Keratinocyte (primary cell): ENCODE results near the gene INPP5A. TPM values are rescaled to one million over a fixed set of nuclear protein-coding genes. Genes with fewer than 3 reads are reported as not detected.

ENCODE experiments used
- DNase-seq: peaks from one replicate; pipeline ENCODE4 v3.0.0-alpha.2; 2011; ENCODE audit warnings: low read depth, missing footprints, low spot score
- FAIRE-seq: peaks from 2 replicates; lab custom pipeline; 2011; peaks lifted over from hg19 to GRCh38; lab: Jason Lieb, UNC
- H2AFZ ChIP-seq: 2 replicates; pipeline ENCODE4 v1.6.0; 2012; ENCODE audit warnings: low read length, control low read depth, inconsistent platforms; ENCODE audit not compliant: control insufficient read depth
- H3K27ac ChIP-seq: 2 replicates; pipeline ENCODE4 v1.5.1; 2011; ENCODE audit warnings: low read length; ENCODE audit not compliant: control insufficient read depth, insufficient read depth
- H3K27me3 ChIP-seq: 3 replicates; pipeline ENCODE4 v1.6.0; 2011; ENCODE audit warnings: low read length; ENCODE audit not compliant: control insufficient read depth, insufficient read depth; ENCODE audit errors: extremely low read depth
- H3K36me3 ChIP-seq, 2 experiments: 2 replicates in 1 of 2; 3 replicates in 1 of 2; pipeline ENCODE4 v1.5.1; 2011; ENCODE audit warnings: low read length in 2 of 2, mild to moderate bottlenecking in 1 of 2; ENCODE audit not compliant: control insufficient read depth in 2 of 2, insufficient read depth in 2 of 2; ENCODE audit errors: extremely low read depth in 1 of 2
- H3K4me1 ChIP-seq: 3 replicates; pipeline ENCODE4 v1.5.1; 2011; ENCODE audit warnings: low read length; ENCODE audit not compliant: control insufficient read depth, insufficient read depth; ENCODE audit errors: extremely low read depth
- H3K4me2 ChIP-seq: 3 replicates; pipeline ENCODE4 v1.6.0; 2011; ENCODE audit warnings: low read depth, low read length; ENCODE audit not compliant: control insufficient read depth, insufficient read depth; ENCODE audit errors: extremely low read depth
- H3K4me3 ChIP-seq, 3 experiments: fragments of 200-600 bp in 1 of 3; sonication (generic) in 1 of 3; 2 replicates in 2 of 3; 3 replicates in 1 of 3; pipeline ENCODE4 v1.5.1; 2011 to 2016; ENCODE audit warnings: low read length in 3 of 3, mild to moderate bottlenecking in 3 of 3, control low read depth in 2 of 3, inconsistent platforms in 1 of 3, low read depth in 1 of 3, mixed read lengths in 1 of 3, mixed run types in 1 of 3, moderate library complexity in 1 of 3; ENCODE audit not compliant: control insufficient read depth in 2 of 3, insufficient read depth in 2 of 3; ENCODE audit errors: extremely low read depth in 1 of 3
- H3K79me2 ChIP-seq: 2 replicates; pipeline ENCODE4 v1.6.0; 2012; ENCODE audit warnings: low read length; ENCODE audit not compliant: control insufficient read depth, insufficient read depth
- H3K9ac ChIP-seq: 3 replicates; pipeline ENCODE4 v1.6.0; 2011; ENCODE audit warnings: low read length; ENCODE audit not compliant: control insufficient read depth, insufficient read depth; ENCODE audit errors: extremely low read depth
- H3K9me1 ChIP-seq: 3 replicates; pipeline ENCODE4 v1.6.0; 2011; ENCODE audit warnings: low read length; ENCODE audit not compliant: control insufficient read depth, insufficient read depth; ENCODE audit errors: extremely low read depth
- H3K9me3 ChIP-seq: 2 replicates; pipeline ENCODE4 v1.5.1; 2012; ENCODE audit warnings: low read depth, low read length; ENCODE audit not compliant: control insufficient read depth
- H4K20me1 ChIP-seq: 3 replicates; pipeline ENCODE4 v1.6.0; 2011; ENCODE audit warnings: low read length; ENCODE audit not compliant: control insufficient read depth, insufficient read depth; ENCODE audit errors: extremely low read depth
- CTCF ChIP-seq, 3 experiments: IDR thresholded peaks in 1 of 3; conservative IDR thresholded peaks in 1 of 3; optimal IDR thresholded peaks in 1 of 3; 2 replicates in 2 of 3; 3 replicates in 1 of 3; pipeline versions ENCODE3 to v1.5.1; 2011; ENCODE audit warnings: low read length in 3 of 3, mild to moderate bottlenecking in 3 of 3, moderate library complexity in 2 of 3, control low read depth in 1 of 3, inconsistent platforms in 1 of 3; ENCODE audit not compliant: insufficient read depth in 2 of 3; ENCODE audit errors: extremely low read depth in 1 of 3
- EZH2 ChIP-seq: IDR thresholded peaks from one replicate; pipeline ENCODE4 v1.6.1; 2012; ENCODE audit warnings: inconsistent platforms, mild to moderate bottlenecking, low read length, moderate library complexity
- dilution Hi-C: fragments of 300-500 bp; cut with MboI; formaldehyde crosslinking; loops from one replicate; pipeline ENCODE4 v1.7.0; 2020; ENCODE audit warnings: low sequenced_read_pairs; ENCODE audit not compliant: extremely low pct_ligation_motif_present
- polyA plus RNA-seq, 5 experiments: library from polyadenylated mRNA; depleted of rRNA in 3 of 5; stranded (reverse) in 3 of 5; stranded (forward) in 1 of 5; unstranded in 1 of 5; fragments of >200 nt; gene quantifications; 1 replicate in 1 of 5; 2 replicates in 3 of 5; 3 replicates in 1 of 5; pipeline versions ENCODE4 v1.2.1 to v1.2.3, GENCODE V29; 2011 to 2012; ENCODE audit warnings: missing spikeins in 2 of 5, low read depth in 1 of 5, low replicate concordance in 1 of 5

Gene INPP5A
- polyA plus RNA-seq, 1 donor (not counting 4 experiments of a cell fraction or from before 2014, with no cell fraction given), result 11.2 TPM

GRCh38 chr10:132710746-132711612, 173.4 kb downstream of the INPP5A start:
- no peak for FAIRE-seq
- H4K20me1 ChIP-seq, result no peaks in the 10 kb centered on the region
- TF ChIP-seq CTCF (optimal IDR thresholded peaks at IDR 0.05 in 1 of 3, IDR thresholded peaks at IDR 0.05 in 1 of 3, conservative IDR thresholded peaks at IDR 0.05 in 1 of 3; ENCODE audit: extremely low read depth in 1 of 3, insufficient read depth in 2 of 3, low read length in 3 of 3), result no peak
- TF ChIP-seq EZH2, result no peak
- H3K9me3 ChIP-seq, result no peaks in the 10 kb centered on the region
- H3K4me1 ChIP-seq, result no peaks in the 10 kb centered on the region
- H3K27me3 ChIP-seq, result no peaks in the 10 kb centered on the region
- no peak overlapping the region for H3K9ac ChIP-seq
- peaks cover 0 to 1% of the 10 kb centered on the region in 2 experiments for H3K36me3 ChIP-seq
- H3K27ac ChIP-seq, result no peak overlapping the region
- H2AFZ ChIP-seq, result no peak overlapping the region
- no peaks in the 10 kb centered on the region for H3K79me2 ChIP-seq
- no peak overlapping the region for H3K4me3 ChIP-seq
- no peaks in the 10 kb centered on the region for H3K9me1 ChIP-seq
- H3K4me2 ChIP-seq, result no peak overlapping the region
- dilution Hi-C loops, result no loop called here
- no peak for DNase-seq

DNA sequence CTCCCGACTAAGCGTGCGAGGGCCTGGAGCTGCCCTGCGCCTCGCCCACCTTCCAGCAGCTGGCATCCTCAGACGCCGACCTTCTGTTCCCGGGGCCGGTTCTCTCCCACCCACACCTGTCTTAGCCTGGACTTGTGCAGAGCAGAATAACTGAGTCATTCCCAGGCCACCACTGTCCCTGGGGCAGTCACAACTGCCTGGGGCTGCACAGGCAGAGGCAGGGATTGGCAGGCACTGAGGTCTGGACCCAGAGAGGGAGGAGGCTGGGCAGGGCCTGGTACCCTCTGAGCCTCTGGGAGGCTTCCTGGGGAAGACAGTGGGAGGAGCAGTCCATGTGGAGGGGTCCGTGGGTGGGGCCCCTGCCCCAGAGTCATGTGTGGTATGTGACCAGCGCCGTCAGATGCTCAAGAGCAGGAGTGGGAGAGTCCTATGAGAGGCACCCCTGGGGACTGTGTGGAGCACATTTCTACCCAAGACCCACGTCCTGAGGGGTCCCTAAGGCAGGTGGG, 174.1 kb downstream of the INPP5A start:
- FAIRE-seq, result no peak
- Histone ChIP-seq H3K4me2 (no peak overlapping the region), H3K27me3 (no peaks in the 10 kb centered on the region), H3K79me2 (no peaks in the 10 kb centered on the region), H3K9ac (no peak overlapping the region), H2AFZ (no peak overlapping the region), H3K4me1 (no peaks in the 10 kb centered on the region), H3K36me3 (peaks cover 0 to 1% of the 10 kb centered on the region in 2 experiments), H3K9me1 (no peaks in the 10 kb centered on the region), H3K9me3 (no peaks in the 10 kb centered on the region), H4K20me1 (no peaks in the 10 kb centered on the region), H3K27ac (no peak overlapping the region), H3K4me3 (no peak overlapping the region)
- no peak for TF ChIP-seq CTCF (optimal IDR thresholded peaks at IDR 0.05 in 1 of 3, IDR thresholded peaks at IDR 0.05 in 1 of 3, conservative IDR thresholded peaks at IDR 0.05 in 1 of 3; ENCODE audit: extremely low read depth in 1 of 3, insufficient read depth in 2 of 3, low read length in 3 of 3)
- dilution Hi-C loops, result no loop called here
- DNase-seq, result no peak
